Neuronal stem cell (in vitro differentiated cells): ENCODE results near the gene BCAS3.

Experiments
- DNase-seq: peaks from one replicate; pipeline ENCODE4 v3.0.0-alpha.2; 2013; ENCODE audit warnings: low spot score
- H2AFZ ChIP-seq: one replicate; pipeline ENCODE4 v1.6.1; 2013; ENCODE audit warnings: mild to moderate bottlenecking, low read length, inconsistent platforms
- H2AK5ac ChIP-seq: 2 replicates; pipeline ENCODE4 v1.6.1; 2013; ENCODE audit warnings: low read depth, mild to moderate bottlenecking, inconsistent platforms, low read length, moderate library complexity, mixed read lengths
- H2BK120ac ChIP-seq: 2 replicates; pipeline ENCODE4 v1.6.1; 2013; ENCODE audit warnings: low read depth, mild to moderate bottlenecking, inconsistent platforms, low read length, moderate library complexity, mixed read lengths
- H2BK12ac ChIP-seq: one replicate; pipeline ENCODE4 v1.6.1; 2013; ENCODE audit warnings: low read length, inconsistent platforms
- H2BK15ac ChIP-seq: 2 replicates; pipeline ENCODE4 v1.6.1; 2013; ENCODE audit warnings: mild to moderate bottlenecking, low read length, inconsistent platforms, mixed read lengths
- H2BK5ac ChIP-seq: one replicate; pipeline ENCODE4 v1.6.1; 2013; ENCODE audit warnings: inconsistent platforms, mild to moderate bottlenecking, low read length, moderate library complexity
- H3K14ac ChIP-seq: one replicate; pipeline ENCODE4 v1.6.1; 2013; ENCODE audit warnings: low read length, inconsistent platforms
- H3K18ac ChIP-seq: 2 replicates; pipeline ENCODE4 v1.6.1; 2013; ENCODE audit warnings: low read length, inconsistent platforms
- H3K23ac ChIP-seq: 2 replicates; pipeline ENCODE4 v1.6.1; 2013; ENCODE audit warnings: low read depth, mild to moderate bottlenecking, mixed read lengths, low read length, inconsistent platforms; ENCODE audit not compliant: poor library complexity
- H3K27ac ChIP-seq: replicated peaks from 3 replicates; pipeline ENCODE4 v1.5.1; 2013; ENCODE audit warnings: low read length, inconsistent platforms
- H3K27me3 ChIP-seq, 3 experiments: 2 replicates each; pipeline ENCODE4 v1.6.1; 2013; ENCODE audit warnings: low read length in 3 of 3, mild to moderate bottlenecking in 2 of 3, inconsistent platforms in 1 of 3, low read depth in 1 of 3, mixed read lengths in 1 of 3, moderate library complexity in 1 of 3; ENCODE audit not compliant: control insufficient read depth in 3 of 3, insufficient read depth in 3 of 3
- H3K36me3 ChIP-seq, 2 donors: replicated peaks in 1 of 2; 2 replicates each; pipeline ENCODE4 v1.6.1; 2013; ENCODE audit warnings: low read length in 2 of 2; ENCODE audit not compliant: control insufficient read depth in 2 of 2, insufficient read depth in 2 of 2
- H3K4ac ChIP-seq: 2 replicates; pipeline ENCODE4 v1.6.1; 2013; ENCODE audit warnings: inconsistent platforms, mild to moderate bottlenecking, low read length, moderate library complexity
- H3K4me1 ChIP-seq, 2 donors: 1 replicate in 1 of 2; 2 replicates in 1 of 2; pipeline ENCODE4 v1.6.1; 2013; ENCODE audit warnings: low read length in 2 of 2, low read depth in 1 of 2; ENCODE audit not compliant: control insufficient read depth in 2 of 2, insufficient read depth in 1 of 2
- H3K4me2 ChIP-seq: one replicate; pipeline ENCODE4 v1.6.1; 2013; ENCODE audit warnings: mild to moderate bottlenecking, low read length, inconsistent platforms; ENCODE audit not compliant: insufficient read depth, poor library complexity, severe bottlenecking
- H3K4me3 ChIP-seq, 2 donors: 2 replicates each; pipeline ENCODE4 v1.5.1; 2013; ENCODE audit warnings: low read length in 2 of 2, mild to moderate bottlenecking in 2 of 2, inconsistent platforms in 1 of 2, moderate library complexity in 1 of 2
- H3K79me1 ChIP-seq: one replicate; pipeline ENCODE4 v1.6.1; 2013; ENCODE audit warnings: low read depth, mild to moderate bottlenecking, inconsistent platforms, low read length, moderate library complexity
- H3K9ac ChIP-seq: one replicate; pipeline ENCODE4 v1.6.1; 2013; ENCODE audit warnings: mild to moderate bottlenecking, low read depth, low read length, inconsistent platforms; ENCODE audit not compliant: poor library complexity
- H3K9me3 ChIP-seq, 2 donors: replicated peaks in 1 of 2; 2 replicates each; pipeline versions ENCODE3 to v1.6.1; 2013; ENCODE audit warnings: low read length in 2 of 2, mild to moderate bottlenecking in 2 of 2, inconsistent platforms in 1 of 2, low read depth in 1 of 2, mixed read lengths in 1 of 2, moderate library complexity in 1 of 2; ENCODE audit not compliant: control insufficient read depth in 2 of 2, insufficient read depth in 1 of 2
- H4K8ac ChIP-seq: one replicate; pipeline ENCODE4 v1.6.1; 2013; ENCODE audit warnings: low read depth, mild to moderate bottlenecking, inconsistent platforms, low read length, moderate library complexity
- H4K91ac ChIP-seq: one replicate; pipeline ENCODE4 v1.6.1; 2013; ENCODE audit warnings: low read length, low read depth, mild to moderate bottlenecking, inconsistent platforms; ENCODE audit not compliant: poor library complexity
- WGBS, 2 donors: extraction: QIAGEN DNeasy Blood & Tissue Kit; methylation state at CpG; one replicate each; pipeline ENCODE4 v1.1.7; 2013; ENCODE audit warnings: missing lambda C conversion rate in 2 of 2, mixed read lengths in 1 of 2; ENCODE audit not compliant: insufficient read length in 2 of 2, insufficient replicate concordance in 1 of 2; ENCODE audit errors: extremely low coverage in 2 of 2; 5-methylcytosine and 5-hydroxymethylcytosine counted together

The BCAS3 gene

DNA sequence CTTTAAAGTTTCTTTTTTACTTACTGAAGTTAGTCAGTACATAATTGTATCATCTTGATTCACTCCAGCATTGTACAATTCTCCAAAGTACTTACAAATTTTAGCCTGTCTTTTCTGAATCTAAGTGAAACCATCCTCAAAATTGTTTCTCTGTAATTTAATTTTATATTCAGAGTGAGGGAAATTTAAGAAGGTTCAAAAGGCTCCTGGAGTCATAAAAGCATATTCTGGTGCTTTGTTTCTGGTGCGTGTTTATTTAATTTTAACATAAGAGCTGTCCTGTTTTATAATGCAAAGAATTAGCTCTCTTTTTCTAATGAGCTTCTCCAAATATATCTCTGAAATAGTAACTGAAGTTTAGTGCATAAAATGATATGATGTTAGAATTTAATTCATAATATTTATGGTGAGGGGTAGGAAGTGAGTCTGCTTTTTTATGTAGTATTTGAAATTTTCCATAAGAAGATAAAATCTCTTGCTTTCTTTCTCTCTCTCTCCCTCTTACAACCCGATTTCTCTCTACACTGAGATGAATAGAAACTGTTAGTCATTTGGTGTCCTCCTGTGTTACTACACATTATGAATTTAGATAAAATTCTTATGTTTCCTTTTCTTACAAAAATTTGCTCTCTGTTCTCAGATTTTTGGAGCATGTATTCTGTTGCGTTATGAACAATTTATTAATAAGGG lies 339.8 kb downstream of the BCAS3 start:
- no peak overlapping the region for H3K18ac ChIP-seq
- H4K91ac ChIP-seq: no peak overlapping the region
- H3K4me2 ChIP-seq: no peak overlapping the region
- no peak overlapping the region for H2BK5ac ChIP-seq
- H3K27ac ChIP-seq: no peak overlapping the region
- no peaks in the 10 kb centered on the region for H3K36me3 ChIP-seq
- no peak for DNase-seq
- H3K4me1 ChIP-seq: peaks cover 0 to 2% of the 10 kb centered on the region in 2 donors
- no peak overlapping the region for H3K23ac ChIP-seq
- H3K27me3 ChIP-seq: no peaks in the 10 kb centered on the region
- no peak overlapping the region for H2AFZ ChIP-seq
- no peak overlapping the region for H2BK15ac ChIP-seq
- H2AK5ac ChIP-seq: no peak overlapping the region
- no peak overlapping the region for H3K4me3 ChIP-seq
- H3K9me3 ChIP-seq: no peaks in the 10 kb centered on the region
- no peak overlapping the region for H2BK120ac ChIP-seq
- WGBS, 2 donors: no CpG with 5 or more reads among the region's 3 CpGs
- no peaks in the 10 kb centered on the region for H3K79me1 ChIP-seq
- H3K14ac ChIP-seq: no peak overlapping the region
- no peak overlapping the region for H3K9ac ChIP-seq
- H3K4ac ChIP-seq: no peak overlapping the region
- H2BK12ac ChIP-seq: no peak overlapping the region
- no peak overlapping the region for H4K8ac ChIP-seq

DNA sequence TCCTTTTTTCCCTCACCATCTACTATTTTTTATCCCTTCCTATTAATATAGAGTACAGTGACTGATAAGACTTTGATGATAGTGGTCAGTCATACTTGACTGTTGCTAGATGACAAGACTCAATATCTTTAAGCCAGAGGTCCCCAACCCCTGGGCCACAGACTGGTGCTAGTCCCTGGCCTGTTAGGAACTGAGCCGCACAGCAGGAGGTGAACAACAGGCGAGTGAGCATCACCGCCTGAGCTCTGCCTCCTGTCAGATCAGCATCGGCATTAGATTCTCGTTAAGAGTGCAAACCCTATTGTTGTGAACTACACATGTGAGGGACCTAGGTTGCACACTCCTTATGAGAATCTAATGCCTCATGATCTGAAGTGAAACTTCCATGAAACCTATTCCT lies 341.3 kb downstream of the BCAS3 start:
- Histone ChIP-seq H4K8ac (no peak overlapping the region), H3K9me3 (no peaks in the 10 kb centered on the region), H3K14ac (no peak overlapping the region), H2AFZ (no peak overlapping the region), H3K36me3 (no peaks in the 10 kb centered on the region), H3K18ac (peak overlapping the region; percentile 27), H2AK5ac (no peak overlapping the region), H3K27me3 (no peaks in the 10 kb centered on the region), H3K4me2 (no peak overlapping the region), H3K4me1 (peaks cover 0 to 2% of the 10 kb centered on the region in 2 donors), H3K4me3 (no peak overlapping the region), H4K91ac (no peak overlapping the region), H3K23ac (no peak overlapping the region), H3K9ac (no peak overlapping the region), H3K27ac (no peak overlapping the region), H2BK15ac (no peak overlapping the region), H3K79me1 (no peaks in the 10 kb centered on the region), H3K4ac (no peak overlapping the region), H2BK12ac (no peak overlapping the region), H2BK5ac (no peak overlapping the region), H2BK120ac (no peak overlapping the region)
- no peak for DNase-seq
- no CpG with 5 or more reads among the region's 5 CpGs for WGBS, 2 donors

DNA sequence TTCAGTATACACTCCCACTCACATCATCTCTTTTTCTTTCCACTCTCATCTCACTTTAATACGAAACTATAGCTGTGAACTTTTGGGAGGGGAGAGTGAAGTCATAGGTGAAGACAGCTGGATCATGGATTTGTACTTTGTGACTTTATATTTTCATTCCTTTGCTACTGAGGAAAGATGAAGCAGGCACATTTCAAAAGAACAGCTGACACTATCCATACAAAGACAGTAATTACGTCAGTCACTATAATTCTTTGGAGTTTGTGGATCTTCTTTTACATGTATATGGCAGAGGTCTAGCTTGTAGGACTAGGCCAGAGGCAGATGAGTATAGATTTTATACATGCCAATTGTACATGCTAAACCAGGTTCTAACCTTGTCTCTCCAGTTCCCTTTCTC lies 346.3 kb downstream of the BCAS3 start:
- Histone ChIP-seq H3K14ac (no peak overlapping the region), H3K23ac (no peak overlapping the region), H3K18ac (no peak overlapping the region), H3K4ac (no peak overlapping the region), H3K27me3 (no peaks in the 10 kb centered on the region), H3K9me3 (no peaks in the 10 kb centered on the region), H3K4me1 (peaks cover 0 to 2% of the 10 kb centered on the region in 2 donors), H3K36me3 (no peaks in the 10 kb centered on the region), H3K4me2 (no peak overlapping the region), H3K4me3 (no peak overlapping the region), H2BK15ac (no peak overlapping the region), H2BK5ac (no peak overlapping the region), H4K91ac (no peak overlapping the region), H4K8ac (no peak overlapping the region), H2AK5ac (no peak overlapping the region), H2AFZ (no peak overlapping the region), H3K9ac (no peak overlapping the region), H2BK120ac (no peak overlapping the region), H3K27ac (no peak overlapping the region), H2BK12ac (no peak overlapping the region), H3K79me1 (no peaks in the 10 kb centered on the region)
- DNase-seq: no peak
- no CpG with 5 or more reads among the region's 2 CpGs for WGBS, 2 donors

DNA sequence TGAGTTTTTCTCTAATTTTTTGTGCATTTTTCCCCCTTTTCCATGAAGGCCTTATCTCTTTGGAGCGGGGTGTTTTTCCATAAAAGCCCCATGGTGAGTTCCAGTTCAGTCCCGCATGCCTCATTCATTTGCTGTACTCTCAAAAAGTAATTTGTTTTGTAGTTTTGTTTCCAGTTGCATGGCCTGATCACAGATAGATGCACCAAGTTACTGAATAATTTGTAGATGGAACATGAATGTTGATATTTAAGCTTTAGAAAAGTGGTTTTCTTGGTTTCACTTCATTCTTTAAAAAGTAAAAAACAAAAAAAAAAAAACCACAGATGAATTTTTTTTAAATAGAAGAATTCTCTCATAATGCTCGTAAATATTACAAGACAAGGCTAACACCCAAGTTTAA lies 349.2 kb downstream of the BCAS3 start:
- no peaks in the 10 kb centered on the region for H3K27me3 ChIP-seq
- no peaks in the 10 kb centered on the region for H3K9me3 ChIP-seq
- H3K4me3 ChIP-seq: no peak overlapping the region
- H3K36me3 ChIP-seq: no peaks in the 10 kb centered on the region
- no peak overlapping the region for H3K9ac ChIP-seq
- H2BK12ac ChIP-seq: no peak overlapping the region
- H3K79me1 ChIP-seq: no peaks in the 10 kb centered on the region
- no peak overlapping the region for H2BK15ac ChIP-seq
- no CpG with 5 or more reads among the region's 3 CpGs for WGBS, 2 donors
- H4K8ac ChIP-seq: no peak overlapping the region
- H3K4me1 ChIP-seq: peaks cover 0 to 5% of the 10 kb centered on the region in 2 donors
- H2AFZ ChIP-seq: no peak overlapping the region
- no peak overlapping the region for H2AK5ac ChIP-seq
- H3K18ac ChIP-seq: no peak overlapping the region
- no peak for DNase-seq
- no peak overlapping the region for H3K14ac ChIP-seq
- no peak overlapping the region for H3K27ac ChIP-seq
- H2BK120ac ChIP-seq: no peak overlapping the region
- H3K4me2 ChIP-seq: no peak overlapping the region
- H3K23ac ChIP-seq: no peak overlapping the region
- H3K4ac ChIP-seq: no peak overlapping the region
- no peak overlapping the region for H4K91ac ChIP-seq
- no peak overlapping the region for H2BK5ac ChIP-seq
